Transverse colon (tissue), 4 donors: ENCODE data around the gene SCYGR4. TPM values are rescaled to one million over a fixed set of nuclear protein-coding genes. Genes with fewer than 3 reads are reported as not detected.

Experiments used
- DNase-seq: peaks from one replicate; pipeline ENCODE4 v3.0.0-alpha.2; 2019
- H3K27ac ChIP-seq, 4 donors: fragments of 200-600 bp; sonication (generic); 2 replicates each; pipeline ENCODE4 v1.5.1; 2016 to 2018; ENCODE audit warnings: inconsistent platforms in 4 of 4
- H3K27me3 ChIP-seq: fragments of 200-600 bp; sonication (generic); 2 replicates; pipeline ENCODE4 v1.5.1; 2017; ENCODE audit warnings: inconsistent platforms
- H3K36me3 ChIP-seq, 4 donors: fragments of 200-600 bp; sonication (generic); 2 replicates each; pipeline ENCODE4 v1.5.1; 2017 to 2019; ENCODE audit warnings: inconsistent platforms in 4 of 4
- H3K4me1 ChIP-seq, 4 donors: fragments of 200-600 bp; sonication (generic); 2 replicates each; pipeline ENCODE4 v1.5.1; 2017 to 2020; ENCODE audit warnings: inconsistent platforms in 4 of 4
- H3K4me3 ChIP-seq, 4 donors: fragments of 200-600 bp; sonication (generic); 1 replicate in 1 of 4; 2 replicates in 3 of 4; pipeline versions ENCODE4 v1.5.1 to v1.6.1; 2017 to 2019; ENCODE audit warnings: inconsistent platforms in 4 of 4
- H3K9me3 ChIP-seq, 2 donors: fragments of 200-600 bp; sonication (generic); 2 replicates each; pipeline ENCODE4 v1.5.1; 2017 to 2019; ENCODE audit warnings: inconsistent platforms in 2 of 2
- EP300 ChIP-seq: sonication (generic); formaldehyde crosslinking; IDR thresholded peaks from one replicate; pipeline ENCODE4 v1.6.1; 2017; ENCODE audit warnings: antibody characterized with exemption, low read depth
- POLR2A ChIP-seq: fragments of 450-650 bp; IDR thresholded peaks from one replicate; pipeline ENCODE4 v1.6.1; 2016; ENCODE audit warnings: antibody characterized with exemption, mild to moderate bottlenecking, moderate library complexity
- POLR2AphosphoS5 ChIP-seq, 3 donors: sonication (generic); formaldehyde crosslinking; IDR thresholded peaks; one replicate each; pipeline ENCODE4 v1.6.1; 2016; ENCODE audit warnings: antibody characterized with exemption in 3 of 3
- WGBS, 2 donors: methylation state at CpG; one replicate each; pipeline ENCODE4 v1.1.5; 2018; ENCODE audit warnings: low coverage in 1 of 2; 5-methylcytosine and 5-hydroxymethylcytosine counted together
- in situ Hi-C, 4 donors: fragments of 200-750 bp; cut with MboI; loops; one replicate each; pipeline versions ENCODE4 v1.15.0 to v1.15.1; 2017; ENCODE audit warnings: low sequenced_read_pairs in 3 of 4, low pct_ligation_motif_present in 1 of 4, low pct_unique_long_range_greater_than_20kb in 1 of 4
- intact Hi-C: fragments of 100-400 bp; cut with DNase I; formaldehyde crosslinking; loops from one replicate; pipeline ENCODE4 v1.15.1; 2023; ENCODE audit warnings: low total_unique reads
- total RNA-seq, 4 donors: library from RNA; depleted of rRNA; stranded (reverse); fragments of >200 nt; gene quantifications; one replicate each; pipeline ENCODE4 v1.1.0, GENCODE V29; 2016
- TF ChIP-seq, protein P1 (sequence below), 5 experiments: fragments of 200-600 bp in 3 of 5; fragments of 450-650 bp in 2 of 5; sonication (generic) in 3 of 5; IDR thresholded peaks; 1 replicate in 2 of 5; 2 replicates in 3 of 5; pipeline ENCODE4 v1.5.1; 2016 to 2017; ENCODE audit warnings: antibody characterized with exemption in 5 of 5, inconsistent platforms in 3 of 5, mild to moderate bottlenecking in 2 of 5, moderate library complexity in 1 of 5

Gene SCYGR4
- total RNA-seq, 4 donors from 2014 or later: not detected

- no peak overlapping the region for H3K4me3 ChIP-seq
- TF ChIP-seq POLR2A: no peak
- TF ChIP-seq EP300: no peak
- TF ChIP-seq, protein P1, sequence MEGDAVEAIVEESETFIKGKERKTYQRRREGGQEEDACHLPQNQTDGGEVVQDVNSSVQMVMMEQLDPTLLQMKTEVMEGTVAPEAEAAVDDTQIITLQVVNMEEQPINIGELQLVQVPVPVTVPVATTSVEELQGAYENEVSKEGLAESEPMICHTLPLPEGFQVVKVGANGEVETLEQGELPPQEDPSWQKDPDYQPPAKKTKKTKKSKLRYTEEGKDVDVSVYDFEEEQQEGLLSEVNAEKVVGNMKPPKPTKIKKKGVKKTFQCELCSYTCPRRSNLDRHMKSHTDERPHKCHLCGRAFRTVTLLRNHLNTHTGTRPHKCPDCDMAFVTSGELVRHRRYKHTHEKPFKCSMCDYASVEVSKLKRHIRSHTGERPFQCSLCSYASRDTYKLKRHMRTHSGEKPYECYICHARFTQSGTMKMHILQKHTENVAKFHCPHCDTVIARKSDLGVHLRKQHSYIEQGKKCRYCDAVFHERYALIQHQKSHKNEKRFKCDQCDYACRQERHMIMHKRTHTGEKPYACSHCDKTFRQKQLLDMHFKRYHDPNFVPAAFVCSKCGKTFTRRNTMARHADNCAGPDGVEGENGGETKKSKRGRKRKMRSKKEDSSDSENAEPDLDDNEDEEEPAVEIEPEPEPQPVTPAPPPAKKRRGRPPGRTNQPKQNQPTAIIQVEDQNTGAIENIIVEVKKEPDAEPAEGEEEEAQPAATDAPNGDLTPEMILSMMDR (IDR thresholded peaks at IDR 0.05): no peak
- no peaks in the 10 kb centered on the region for H3K27me3 ChIP-seq
- no peaks in the 10 kb centered on the region for H3K9me3 ChIP-seq
- intact Hi-C loops (no loop called here), in situ Hi-C loops (no loop called here)
- H3K27ac ChIP-seq: no peak overlapping the region
- H3K36me3 ChIP-seq: no peaks in the 10 kb centered on the region
- DNase-seq: no peak
- 78 to 85% methylated on average over 7 of the region's 7 CpGs for WGBS, 2 donors
- H3K4me1 ChIP-seq: no peaks in the 10 kb centered on the region
Measured at GRCh38 chr2:227629435-227629834, 12.1 kb downstream of the SCYGR4 start.

DNA sequence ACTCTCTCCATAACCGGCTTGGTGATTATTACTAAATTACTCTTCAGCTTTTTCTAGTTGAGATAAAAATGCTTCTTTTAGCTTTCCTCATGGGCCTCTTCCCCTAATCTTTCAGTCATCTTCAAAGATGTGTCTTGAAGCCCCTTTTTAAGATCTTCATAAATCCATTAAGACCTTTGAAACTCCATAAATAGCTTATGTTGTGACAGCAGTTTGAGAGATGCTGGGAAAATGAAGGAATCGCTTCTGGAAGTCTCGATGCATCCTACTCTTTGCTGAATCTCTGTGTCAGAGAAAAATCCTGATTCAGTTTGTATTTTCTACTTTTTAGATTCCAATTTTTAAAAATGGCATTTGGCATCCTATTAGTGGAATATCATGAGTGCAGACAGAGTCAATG is 13.0 kb downstream of the SCYGR4 start:
- Histone ChIP-seq H3K9me3 (no peaks in the 10 kb centered on the region), H3K4me1 (no peaks in the 10 kb centered on the region), H3K36me3 (no peaks in the 10 kb centered on the region), H3K27ac (no peak overlapping the region), H3K4me3 (no peak overlapping the region), H3K27me3 (no peaks in the 10 kb centered on the region)
- TF ChIP-seq EP300 (no peak), POLR2A (no peak), POLR2AphosphoS5 (IDR thresholded peaks at IDR 0.05) (no peak)
- TF ChIP-seq, protein P1 (IDR thresholded peaks at IDR 0.05): no peak
- in situ Hi-C loops: no loop called here
- no peak for DNase-seq
- WGBS, 2 donors: 94% methylated on average over 3 of the region's 3 CpGs
- intact Hi-C loops: no loop called here

DNA sequence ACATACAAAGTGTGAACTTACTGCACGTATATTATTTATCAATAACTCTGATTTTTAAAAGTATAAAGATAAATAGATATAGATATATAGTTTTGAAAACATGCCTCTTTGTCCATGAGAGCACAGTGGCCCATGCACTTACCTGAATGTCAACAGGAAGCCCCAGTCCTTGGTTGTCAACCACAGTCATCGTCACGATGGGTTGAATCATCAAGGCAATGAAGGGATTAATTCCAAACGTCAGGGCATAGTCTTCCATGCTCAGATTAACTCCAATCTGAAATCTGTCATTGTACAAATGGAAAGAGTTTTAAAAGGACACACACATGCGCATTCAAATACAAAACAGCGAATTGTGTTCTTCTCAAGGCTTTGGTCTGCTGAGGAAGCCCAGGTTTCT is 15.5 kb downstream of the SCYGR4 start:
- Histone ChIP-seq H3K4me1 (no peaks in the 10 kb centered on the region), H3K9me3 (no peaks in the 10 kb centered on the region), H3K27ac (no peak overlapping the region), H3K4me3 (no peak overlapping the region), H3K27me3 (no peaks in the 10 kb centered on the region), H3K36me3 (no peaks in the 10 kb centered on the region)
- TF ChIP-seq EP300: no peak
- TF ChIP-seq, protein P1 (IDR thresholded peaks at IDR 0.05): no peak
- no peak for TF ChIP-seq POLR2AphosphoS5 (IDR thresholded peaks at IDR 0.05)
- no peak for TF ChIP-seq POLR2A
- in situ Hi-C loops (no loop called here), intact Hi-C loops (no loop called here)
- DNase-seq: no peak
- 77 to 78% methylated on average over 6 of the region's 6 CpGs for WGBS, 2 donors

DNA sequence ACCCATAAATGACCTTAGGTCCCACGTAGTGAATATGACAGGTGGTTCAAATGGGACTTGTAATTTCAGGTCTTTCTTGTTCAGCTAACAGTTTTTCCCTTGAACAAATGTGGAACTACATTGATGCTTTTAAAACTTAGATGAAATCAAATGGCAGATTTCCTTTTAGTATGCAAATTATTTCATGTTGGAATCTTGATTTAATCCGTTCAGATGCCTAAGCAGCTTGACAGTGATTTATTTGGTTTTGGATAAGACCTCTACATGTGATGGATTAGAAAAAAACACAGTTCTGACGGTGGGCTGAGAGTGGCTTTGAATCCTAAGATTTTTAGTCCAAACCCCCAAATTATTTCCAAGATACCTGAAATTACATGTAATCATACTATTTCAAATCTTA is 16.9 kb downstream of the SCYGR4 start:
- Histone ChIP-seq H3K4me3 (no peak overlapping the region), H3K4me1 (no peaks in the 10 kb centered on the region)
- TF ChIP-seq POLR2AphosphoS5 (IDR thresholded peaks at IDR 0.05) (no peak), POLR2A (no peak)

GRCh38 chr2:227642656-227643055 is 25.4 kb downstream of the SCYGR4 start:
- TF ChIP-seq, protein P1 (IDR thresholded peaks at IDR 0.05): no peak
- TF ChIP-seq EP300 (no peak), POLR2AphosphoS5 (IDR thresholded peaks at IDR 0.05) (no peak), POLR2A (no peak)
- intact Hi-C loops: no loop called here
- Histone ChIP-seq H3K4me1 (no peaks in the 10 kb centered on the region), H3K36me3 (no peaks in the 10 kb centered on the region), H3K27ac (no peak overlapping the region), H3K27me3 (no peaks in the 10 kb centered on the region), H3K9me3 (no peaks in the 10 kb centered on the region), H3K4me3 (no peak overlapping the region)
- in situ Hi-C loops: no loop called here
- 36 to 43% methylated on average over 1 to 2 of the region's 2 CpGs for WGBS, 2 donors
- no peak for DNase-seq

More for the DNA sequence above, 16.9 kb downstream of the SCYGR4 start:
- 69 to 74% methylated on average over 3 of the region's 3 CpGs for WGBS, 2 donors
- H3K36me3 ChIP-seq: no peaks in the 10 kb centered on the region
- no peaks in the 10 kb centered on the region for H3K27me3 ChIP-seq
- H3K27ac ChIP-seq: no peak overlapping the region
- in situ Hi-C loops: no loop called here
- no peak for DNase-seq
- no peaks in the 10 kb centered on the region for H3K9me3 ChIP-seq
- intact Hi-C loops: no loop called here
